Heart left ventricle (tissue), 16 donors: Measurements from ENCODE around the gene CLEC16A. TPM values are rescaled to one million over a fixed set of nuclear protein-coding genes. Genes with fewer than 3 reads are reported as not detected.

Experiments
- ATAC-seq, 4 donors: fragments of 200-7000 bp; cut with Tn5 transposase; one replicate each; pipeline ENCODE4 v1.9.1; 2020 to 2022; ENCODE audit warnings: moderate library complexity in 4 of 4, mild to moderate bottlenecking in 3 of 4, moderate number of reproducible peaks in 1 of 4
- DNase-seq, 5 donors: peaks; one replicate each; pipeline ENCODE4 v3.0.0-alpha.2; 2020
- H3K27ac ChIP-seq, 12 donors: fragments of 200-600 bp; sonication (generic) in 4 of 12; one replicate each; pipeline versions ENCODE4 v1.5.0 to v1.8.0; 2016 to 2022; ENCODE audit warnings: mild to moderate bottlenecking in 2 of 12
- H3K27me3 ChIP-seq, 9 donors: fragments of 200-600 bp; sonication (generic) in 2 of 9; one replicate each; pipeline versions ENCODE4 v1.5.1 to v1.8.0; 2016 to 2022; ENCODE audit warnings: mild to moderate bottlenecking in 3 of 9
- H3K36me3 ChIP-seq, 9 donors: fragments of 200-600 bp; sonication (generic) in 2 of 9; one replicate each; pipeline versions ENCODE4 v1.5.0 to v1.8.0; 2018 to 2022; ENCODE audit warnings: mild to moderate bottlenecking in 2 of 9
- H3K4me1 ChIP-seq, 12 donors: fragments of 200-600 bp; sonication (generic) in 4 of 12; one replicate each; pipeline versions ENCODE4 v1.5.0 to v1.8.0; 2016 to 2022; ENCODE audit warnings: mild to moderate bottlenecking in 3 of 12
- H3K4me3 ChIP-seq, 12 donors: fragments of 200-600 bp; sonication (generic) in 4 of 12; one replicate each; pipeline versions ENCODE4 v1.5.0 to v1.8.0; 2017 to 2022; ENCODE audit warnings: mild to moderate bottlenecking in 9 of 12, moderate library complexity in 4 of 12
- H3K9me3 ChIP-seq, 12 donors: fragments of 200-600 bp; sonication (generic) in 4 of 12; one replicate each; pipeline versions ENCODE4 v1.5.0 to v1.8.0; 2016 to 2022; ENCODE audit warnings: mild to moderate bottlenecking in 1 of 12
- POLR2A ChIP-seq, 2 donors: fragments of 450-650 bp; IDR thresholded peaks; one replicate each; pipeline ENCODE4 v1.6.1; 2017; ENCODE audit warnings: antibody characterized with exemption in 2 of 2, mild to moderate bottlenecking in 2 of 2, moderate library complexity in 2 of 2
- WGBS, 4 donors: extraction: QIAGEN DNeasy Blood & Tissue Kit in 2 of 4; methylation state at CpG; one replicate each; pipeline versions ENCODE4 v1.1.5 to v1.1.7; 2013 to 2018; 5-methylcytosine and 5-hydroxymethylcytosine counted together
- intact Hi-C, 10 donors: fragments of 100-400 bp; cut with DNase I; formaldehyde crosslinking; loops; one replicate each; pipeline versions ENCODE4 v1.11.1 to v1.14.2; 2022
- polyA plus RNA-seq, 2 donors: library from polyadenylated mRNA; stranded (reverse); fragments of 200-250 nt; gene quantifications; one replicate each; pipeline ENCODE4 v1.2.3, GENCODE V29; 2013
- total RNA-seq, 9 donors: library from RNA; depleted of rRNA in 2 of 9; stranded (reverse); fragments of >200 nt in 2 of 9; fragmentation: NEBNext Ultra II Directional in 3 of 9; extraction: Animal tissue kit (Norgen Biotek cat#: 25700) in 3 of 9; gene quantifications; one replicate each; pipeline versions ENCODE4 v1.1.0 to v1.2.4, GENCODE V29; 2016 to 2023
- TF ChIP-seq, protein P1 (sequence below), 12 donors: fragments of 200-600 bp; sonication (generic) in 4 of 12; IDR thresholded peaks; one replicate each; pipeline versions ENCODE4 v1.5.0 to v1.8.0; 2018 to 2022; ENCODE audit warnings: antibody characterized with exemption in 12 of 12, mild to moderate bottlenecking in 5 of 12
- donor health status: ischemic (EF 13 %, LVEDD 7.1; RV severe dilation, severe dysfunction).
- donor health status: healthy with polysubstance abuse.
- donor health status: DM: no; HTN: yes; CAD: no.
- donor health status: DM: no; HTN: no; CAD: no.
- donor health status: ischemic (EF 25% LVEDD 6.9; RV normal size, moderate dysfunction).
- donor health status: ischemic (EF 25% LVEDD 5.7; RV mildly dilated, moderate dysfunction).
- donor health status: healthy.
- donor health status: DM: yes; HTN: yes; CAD: no.
- donor health status: ischemic (EF 35%, LVEDD 5.7; RV mildly dilated, moderate dysfunction).
- donor health status: nonischemic (EF 11% LVEDD 7.7; RV severe dilation, severe dysfunction).
- donor health status: DM: yes; HTN: yes; CAD: no.
- donor health status: PGD.
- donor health status: ischemic (EF 29% LVEDD 5.4; RV normal size, mild dysfunction).
- donor health status: nonischemic (EF 23%, LVEDD 6.1; RV moderate dilation, normal function).

The CLEC16A gene
- total and polyA plus RNA-seq, 11 donors: 13.8 to 41.1 (median 23.7) TPM

DNA sequence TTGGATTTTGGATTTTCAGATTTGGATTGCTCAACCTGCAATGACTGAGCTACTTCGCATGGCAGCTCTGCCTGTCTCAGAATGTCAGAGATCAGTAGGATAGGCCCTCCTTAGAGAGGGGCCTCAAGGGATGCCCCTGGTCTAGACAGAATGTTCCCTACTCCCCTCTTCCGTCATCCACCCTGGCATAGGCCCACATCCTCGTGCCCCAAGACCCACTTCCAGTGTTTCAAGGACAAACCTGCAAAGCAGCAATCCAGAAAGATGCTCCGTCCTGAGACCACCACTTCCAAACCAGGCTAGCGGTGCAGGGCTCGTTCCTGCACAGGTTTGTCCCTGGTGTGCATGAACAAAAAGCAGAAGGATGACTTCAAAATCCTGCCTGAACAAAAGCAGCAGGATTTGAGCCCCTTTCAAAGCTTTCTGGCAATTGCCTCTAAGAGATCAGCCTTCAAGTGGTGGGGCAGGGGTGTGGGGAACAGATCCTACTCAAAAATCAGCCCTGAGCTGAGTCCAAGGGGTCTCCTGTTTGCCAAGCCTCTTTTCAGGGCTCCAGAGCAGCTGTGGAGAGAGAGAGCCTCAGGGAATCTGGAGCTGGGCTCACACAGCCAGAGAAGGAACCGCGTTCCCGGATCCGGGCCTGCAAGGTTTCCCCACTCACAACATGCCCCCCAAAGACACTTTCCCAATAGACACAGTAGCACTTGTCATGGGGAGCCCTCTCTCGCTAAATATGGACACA lies 190.5 kb downstream of the CLEC16A start:
- Histone ChIP-seq H3K27me3 (no peaks in the 10 kb centered on the region), H3K9me3 (no peaks in the 10 kb centered on the region), H3K4me1 (peaks cover 0 to 85% (median 61%) of the 10 kb centered on the region in 12 donors), H3K36me3 (no peaks in the 10 kb centered on the region), H3K4me3 (no peak overlapping the region), H3K27ac (peak overlapping the region in 11 of 12 donors; percentile 17 to 83 (median 58))
- TF ChIP-seq, protein P1, sequence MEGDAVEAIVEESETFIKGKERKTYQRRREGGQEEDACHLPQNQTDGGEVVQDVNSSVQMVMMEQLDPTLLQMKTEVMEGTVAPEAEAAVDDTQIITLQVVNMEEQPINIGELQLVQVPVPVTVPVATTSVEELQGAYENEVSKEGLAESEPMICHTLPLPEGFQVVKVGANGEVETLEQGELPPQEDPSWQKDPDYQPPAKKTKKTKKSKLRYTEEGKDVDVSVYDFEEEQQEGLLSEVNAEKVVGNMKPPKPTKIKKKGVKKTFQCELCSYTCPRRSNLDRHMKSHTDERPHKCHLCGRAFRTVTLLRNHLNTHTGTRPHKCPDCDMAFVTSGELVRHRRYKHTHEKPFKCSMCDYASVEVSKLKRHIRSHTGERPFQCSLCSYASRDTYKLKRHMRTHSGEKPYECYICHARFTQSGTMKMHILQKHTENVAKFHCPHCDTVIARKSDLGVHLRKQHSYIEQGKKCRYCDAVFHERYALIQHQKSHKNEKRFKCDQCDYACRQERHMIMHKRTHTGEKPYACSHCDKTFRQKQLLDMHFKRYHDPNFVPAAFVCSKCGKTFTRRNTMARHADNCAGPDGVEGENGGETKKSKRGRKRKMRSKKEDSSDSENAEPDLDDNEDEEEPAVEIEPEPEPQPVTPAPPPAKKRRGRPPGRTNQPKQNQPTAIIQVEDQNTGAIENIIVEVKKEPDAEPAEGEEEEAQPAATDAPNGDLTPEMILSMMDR (IDR thresholded peaks at IDR 0.05): no peak
- TF ChIP-seq POLR2A (IDR thresholded peaks at IDR 0.05): no peak
- WGBS, 4 donors: 70 to 86% (median 81%) methylated on average over 8 to 11 of the region's 11 CpGs
- ATAC-seq (peak in 1 of 4 donors; percentile 17), DNase-seq (no peak)
- intact Hi-C loops: loop anchor here in 1 of 10 donors (10.0 kb wide), 1 partner anchor 120 kb away; the partner anchor contains the start of gene SOCS1

DNA sequence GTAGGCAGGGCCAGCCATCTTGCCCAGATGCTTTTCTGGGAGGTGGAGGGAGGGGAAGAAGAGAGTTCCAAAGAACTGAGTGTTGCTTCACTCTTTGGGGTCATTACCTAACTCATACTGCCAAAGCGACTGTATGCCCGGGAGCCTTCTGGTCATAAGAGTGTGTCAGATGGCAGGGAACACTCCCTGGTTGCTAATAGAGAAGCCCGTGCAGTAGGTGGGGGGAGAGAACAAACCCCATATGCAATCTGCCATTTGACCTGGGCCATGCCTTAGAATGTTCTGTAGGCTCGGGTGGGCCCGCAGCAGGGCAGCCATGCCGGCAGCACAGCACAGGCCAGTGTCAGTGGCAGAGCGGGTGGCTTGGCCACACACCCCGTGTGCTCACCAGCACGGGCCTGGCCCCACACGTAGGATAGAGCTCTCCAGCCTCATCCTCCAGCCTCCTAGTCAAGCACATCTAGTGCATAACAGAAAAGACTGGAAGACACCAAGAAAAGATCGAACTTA lies 191.2 kb downstream of the CLEC16A start:
- intact Hi-C loops: loop anchor here in 1 of 10 donors (10.0 kb wide), 1 partner anchor 119 kb away; the partner anchor contains the start of gene SOCS1
- Histone ChIP-seq H3K9me3 (no peaks in the 10 kb centered on the region), H3K36me3 (no peaks in the 10 kb centered on the region), H3K4me1 (peaks cover 0 to 85% (median 65%) of the 10 kb centered on the region in 12 donors), H3K27me3 (no peaks in the 10 kb centered on the region), H3K4me3 (no peak overlapping the region), H3K27ac (peak overlapping the region in 11 of 12 donors; percentile 17 to 83 (median 58))
- TF ChIP-seq POLR2A (IDR thresholded peaks at IDR 0.05): no peak
- TF ChIP-seq, protein P1 (IDR thresholded peaks at IDR 0.05): no peak
- DNase-seq: peak in 1 of 5 donors; percentile 52
- peak; percentile 42 to 79 (median 63) for ATAC-seq
- WGBS, 4 donors: 72 to 86% (median 84%) methylated on average over 11 of the region's 11 CpGs

DNA sequence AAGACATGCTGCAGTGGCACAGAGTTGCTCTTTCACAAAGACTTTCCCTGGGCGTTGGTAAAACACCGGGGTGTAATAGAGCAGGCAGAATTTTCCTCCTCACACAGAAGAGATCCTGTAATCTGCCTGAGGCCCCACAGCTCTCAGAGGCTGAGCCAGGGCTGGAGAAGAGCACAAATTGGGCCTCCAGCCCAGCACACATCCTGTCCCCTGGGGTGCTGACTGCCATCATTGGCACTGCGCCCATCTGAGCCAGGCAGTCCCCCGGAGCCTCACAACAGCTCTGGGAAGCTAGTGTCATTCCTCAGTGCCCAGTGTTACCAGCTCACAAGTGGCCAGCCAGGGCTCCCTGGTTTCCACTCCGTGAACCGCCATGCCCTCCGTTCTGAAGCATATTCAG lies 192.2 kb downstream of the CLEC16A start:
- 29 to 60% (median 47%) methylated on average over 6 to 7 of the region's 7 CpGs for WGBS, 4 donors
- Histone ChIP-seq H3K27ac (peak overlapping the region in 10 of 12 donors; percentile 6 to 83 (median 62)), H3K4me3 (no peak overlapping the region), H3K9me3 (no peaks in the 10 kb centered on the region), H3K4me1 (peaks cover 0 to 86% (median 63%) of the 10 kb centered on the region in 12 donors), H3K36me3 (no peaks in the 10 kb centered on the region), H3K27me3 (no peaks in the 10 kb centered on the region)
- ATAC-seq (peak; percentile 67 to 77 (median 75)), DNase-seq (peak; percentile 61 to 89 (median 78))
- TF ChIP-seq, protein P1 (IDR thresholded peaks at IDR 0.05): no peak
- TF ChIP-seq POLR2A (IDR thresholded peaks at IDR 0.05): no peak
- intact Hi-C loops: loop anchor here in 1 of 10 donors (10.0 kb wide), 1 partner anchor 118 kb away; the partner anchor contains the start of gene SOCS1
